Activated CD4-positive, alpha-beta T cell treated with anti-CD3 and anti-CD28 coated beads, Interleukin-2, amount 50 U/mL, for 48 hours (primary cell): ENCODE data around the gene MAPKAPK2.

ENCODE experiments used
- DNase-seq, 2 experiments: peaks; one replicate each; pipeline ENCODE4 v3.0.0-alpha.2; 2020

The MAPKAPK2 gene

DNA sequence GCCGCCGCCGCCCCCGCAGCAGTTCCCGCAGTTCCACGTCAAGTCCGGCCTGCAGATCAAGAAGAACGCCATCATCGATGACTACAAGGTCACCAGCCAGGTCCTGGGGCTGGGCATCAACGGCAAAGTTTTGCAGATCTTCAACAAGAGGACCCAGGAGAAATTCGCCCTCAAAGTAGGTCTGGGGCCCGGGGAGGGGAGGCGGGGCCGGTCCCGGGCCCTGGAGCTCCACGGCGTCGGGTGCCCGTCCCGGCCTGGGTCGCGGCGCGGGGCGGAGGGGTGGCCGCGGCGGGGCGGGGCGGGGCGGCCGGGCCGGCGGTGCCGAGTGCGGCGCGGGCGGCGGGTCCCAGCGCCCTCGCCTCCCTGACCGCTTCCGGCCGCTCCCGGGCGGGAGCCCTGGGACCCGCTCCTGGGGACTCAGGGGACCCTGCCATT lies 646 bp downstream of the MAPKAPK2 start:
- DNase-seq = peak; percentile 47 to 60

DNA sequence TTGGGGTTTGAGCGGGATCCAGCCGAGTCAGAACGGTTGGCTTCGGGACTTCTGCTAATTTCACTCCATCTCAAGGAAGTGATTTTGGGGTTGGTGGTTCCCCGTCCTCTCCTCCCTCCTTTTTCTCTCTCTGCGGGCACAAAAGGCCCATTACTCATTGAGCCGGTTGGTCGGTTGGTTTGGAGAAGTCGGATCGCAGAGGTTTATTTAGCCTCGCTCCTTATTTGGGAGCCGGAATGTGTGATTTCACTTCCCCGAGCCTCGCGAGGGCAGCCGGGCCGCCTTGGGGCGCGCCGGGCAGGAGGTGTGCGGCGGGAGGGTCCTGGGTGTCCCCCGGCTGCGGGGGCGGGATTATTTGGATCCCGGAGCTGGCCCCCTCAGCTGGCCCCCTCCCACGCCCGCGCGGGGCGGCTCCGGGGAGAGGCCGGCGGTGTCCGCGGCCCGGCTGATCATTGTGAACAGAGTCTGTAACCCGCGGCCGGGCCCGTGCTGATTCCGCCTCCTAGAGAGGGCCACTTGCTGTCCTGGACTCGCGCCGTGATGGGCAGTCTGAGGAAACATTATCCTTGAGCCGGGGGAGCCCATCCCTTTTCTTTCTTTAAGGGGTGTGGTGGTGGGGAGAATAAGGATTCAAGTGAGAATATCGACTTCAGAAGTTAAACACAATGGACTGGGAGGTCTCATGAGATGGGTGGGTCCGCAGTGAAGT lies 1.2 kb downstream of the MAPKAPK2 start:
- peak; percentile 48 to 61 for DNase-seq

- DNase-seq = no peak
These were observed 2.0 kb downstream of the MAPKAPK2 start for GRCh38 chr1:206686478-206687249.

DNA sequence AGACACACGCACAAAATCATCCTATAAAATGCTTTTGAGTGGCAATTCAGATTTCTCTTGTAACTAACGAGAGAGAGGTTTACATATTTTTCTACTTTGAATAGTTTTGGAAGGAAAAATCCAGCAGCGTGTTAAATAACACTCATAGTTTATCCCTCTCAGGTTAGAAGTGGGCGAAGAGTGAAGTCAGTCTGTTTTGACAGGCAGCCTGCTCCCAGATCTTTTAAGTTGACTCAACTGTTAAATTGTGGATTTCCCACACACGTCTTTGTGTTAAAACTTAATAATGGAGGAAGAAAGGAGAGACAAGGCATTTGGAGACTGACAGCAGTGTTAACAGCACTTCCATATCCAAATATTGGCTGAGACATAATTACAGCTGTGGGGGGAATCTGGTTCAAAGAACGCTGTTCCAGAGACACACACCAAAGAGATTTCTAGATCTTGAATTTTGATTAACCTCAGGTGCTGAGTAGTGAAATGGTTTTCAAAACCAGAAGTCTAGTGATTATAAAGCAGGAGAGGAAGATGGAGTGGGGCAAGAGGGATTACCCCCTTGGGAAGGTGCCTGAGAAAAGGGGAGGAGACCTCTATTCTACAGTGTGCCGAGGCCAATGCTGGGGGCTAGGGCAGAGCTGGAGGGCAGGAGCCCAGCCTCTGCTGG lies 2.7 kb downstream of the MAPKAPK2 start:
- no peak for DNase-seq

GRCh38 chr1:206687915-206688442 lies 3.3 kb downstream of the MAPKAPK2 start:
- DNase-seq = no peak

GRCh38 chr1:206690516-206690915 lies 5.8 kb downstream of the MAPKAPK2 start:
- no peak for DNase-seq

DNA sequence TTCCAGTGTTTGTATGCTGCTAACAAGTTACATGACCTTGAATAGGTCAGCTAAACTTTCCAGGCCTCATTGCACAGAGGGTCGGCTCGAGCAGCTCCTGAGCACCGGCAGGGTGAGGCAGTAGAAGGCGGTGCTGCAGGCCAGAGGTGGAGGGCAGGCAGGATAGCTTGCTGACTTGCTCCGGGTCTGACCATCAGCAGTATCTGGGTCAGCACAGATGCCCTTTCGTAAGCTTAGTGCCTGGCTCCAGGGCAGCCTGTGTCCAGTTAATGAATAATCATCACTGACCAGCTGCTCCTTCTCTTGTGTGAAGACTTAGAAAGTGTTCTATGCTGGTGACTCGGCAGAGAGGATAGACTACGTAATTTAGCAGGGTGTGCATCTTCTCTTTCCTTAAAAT lies 6.9 kb downstream of the MAPKAPK2 start:
- DNase-seq = no peak

DNA sequence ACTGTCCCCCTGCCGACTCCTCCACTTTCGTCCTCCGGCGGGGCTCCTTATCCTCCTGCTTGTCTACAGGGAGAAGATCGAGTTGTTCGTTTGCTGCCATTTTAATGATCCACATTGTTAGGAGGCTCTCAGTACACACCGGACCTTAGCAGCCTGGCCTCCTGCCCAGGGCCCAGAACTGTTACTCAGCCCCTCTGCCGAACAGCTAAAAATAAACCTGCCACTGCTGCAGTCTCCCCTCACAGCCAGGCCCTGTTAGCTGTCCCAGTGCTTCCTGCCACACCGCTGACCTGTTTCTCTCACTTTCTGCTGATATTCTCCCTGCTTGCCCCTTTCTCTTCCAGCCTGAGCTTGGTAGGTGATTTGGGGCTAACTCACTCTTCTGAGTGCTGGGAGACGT lies 8.3 kb downstream of the MAPKAPK2 start:
- DNase-seq = no peak

- no peak for DNase-seq
These were observed 8.9 kb downstream of the MAPKAPK2 start for GRCh38 chr1:206693592-206693991.

- DNase-seq = no peak
These were observed 9.7 kb downstream of the MAPKAPK2 start for GRCh38 chr1:206694171-206695124.

DNA sequence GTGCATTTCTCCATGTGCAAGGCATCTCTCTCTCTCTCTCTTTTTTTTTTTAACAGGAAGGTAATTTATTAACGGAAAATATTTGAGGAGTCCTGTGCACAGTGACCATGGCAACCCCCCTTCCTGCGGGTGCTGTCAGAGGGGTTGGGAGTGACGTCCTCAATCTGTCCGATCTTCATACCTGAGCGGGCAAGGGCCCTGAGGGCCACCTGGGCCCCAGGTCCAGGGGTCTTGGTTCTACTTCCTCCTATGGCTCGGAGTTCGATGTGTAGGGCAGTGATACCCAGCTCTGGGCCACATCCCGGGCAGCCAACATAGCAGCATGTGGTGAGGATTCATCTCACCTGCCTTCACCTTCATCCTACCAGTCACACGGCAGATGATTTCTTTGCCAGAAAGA lies 11.0 kb downstream of the MAPKAPK2 start:
- no peak for DNase-seq

DNA sequence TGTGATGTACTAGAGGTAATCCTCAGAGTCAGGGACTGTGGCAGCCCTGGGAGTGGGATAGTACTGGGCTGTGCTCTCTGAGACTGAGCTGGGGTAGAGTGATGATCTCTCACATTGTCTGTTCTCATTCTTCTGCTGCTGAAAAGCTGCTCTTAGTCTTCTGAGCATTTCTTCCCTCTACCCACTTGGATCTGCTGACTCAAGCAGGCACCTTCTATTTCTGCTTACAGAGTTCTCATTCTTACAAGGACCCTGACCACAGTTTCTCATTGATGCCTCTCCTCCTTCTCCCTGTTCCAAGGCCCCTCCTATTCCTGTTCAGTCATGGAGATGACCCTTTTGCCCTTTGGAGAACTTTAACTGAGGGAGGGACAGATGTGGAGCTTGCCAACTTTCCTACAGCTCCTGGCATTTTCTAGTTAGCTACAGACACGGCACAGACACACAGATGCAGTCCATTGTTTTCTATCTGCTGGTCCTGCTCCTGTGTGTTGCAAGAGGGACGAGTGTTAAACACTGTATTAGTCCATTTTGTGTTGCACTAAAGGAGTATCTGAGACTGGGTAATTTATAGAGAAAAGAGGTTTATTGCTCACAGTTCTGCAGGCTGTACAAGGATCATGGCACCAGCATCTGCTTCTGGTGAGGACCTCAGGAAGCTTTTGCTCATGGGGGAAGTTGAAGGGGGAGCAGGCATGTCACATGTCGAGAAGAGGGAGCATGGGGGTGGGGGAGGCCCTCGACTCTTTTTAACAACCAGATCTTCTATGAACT lies 12.3 kb downstream of the MAPKAPK2 start:
- DNase-seq = no peak

DNA sequence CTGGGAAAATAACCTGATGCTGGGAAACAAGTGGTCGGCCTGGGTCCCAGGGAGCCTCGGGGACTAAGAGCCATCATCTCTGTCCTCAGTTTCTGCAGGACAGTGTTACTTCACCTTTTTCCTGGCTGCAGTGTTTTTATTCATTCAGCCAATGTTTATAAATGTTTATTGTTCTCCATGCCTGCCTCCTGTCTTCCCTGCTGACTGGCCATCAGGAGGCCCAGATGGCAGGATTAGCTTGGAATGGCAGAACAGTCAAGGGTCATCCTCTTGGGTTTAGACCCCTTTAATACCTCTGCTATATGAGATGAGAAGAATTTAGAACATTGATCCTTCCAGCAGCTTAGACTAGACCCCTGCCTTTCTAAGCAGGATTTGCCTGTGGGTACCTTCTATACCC lies 13.3 kb downstream of the MAPKAPK2 start:
- DNase-seq = no peak

DNA sequence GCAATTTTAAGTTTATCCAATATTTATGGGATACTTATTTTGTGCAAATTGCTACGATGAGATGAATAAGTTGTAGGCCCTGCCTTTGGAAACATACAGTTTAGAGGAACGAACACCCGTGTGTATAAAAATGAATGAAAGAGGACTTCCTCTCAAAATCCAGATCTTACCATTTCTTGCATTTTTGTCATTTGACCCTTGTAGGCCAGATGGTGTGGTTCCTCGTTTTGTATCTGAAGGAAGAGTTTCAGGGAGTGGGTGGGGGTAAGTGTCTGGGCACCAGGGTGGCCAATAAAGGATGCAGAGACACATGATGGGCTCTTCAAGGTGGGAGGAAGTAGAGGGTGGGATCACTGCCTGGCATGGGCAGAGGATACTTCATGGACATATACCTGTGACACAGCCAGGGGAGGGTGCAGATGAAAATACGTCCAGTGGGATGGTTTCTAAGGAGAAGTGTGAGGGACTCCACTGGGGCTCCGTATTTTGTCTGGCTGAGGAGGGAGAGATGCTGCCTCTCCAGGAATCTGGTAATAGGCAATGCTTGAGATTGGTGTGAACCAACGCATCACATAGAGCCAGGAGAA lies 14.4 kb downstream of the MAPKAPK2 start:
- DNase-seq = no peak

- no peak for DNase-seq
These were observed 14.9 kb downstream of the MAPKAPK2 start for GRCh38 chr1:206699626-206700025.

DNA sequence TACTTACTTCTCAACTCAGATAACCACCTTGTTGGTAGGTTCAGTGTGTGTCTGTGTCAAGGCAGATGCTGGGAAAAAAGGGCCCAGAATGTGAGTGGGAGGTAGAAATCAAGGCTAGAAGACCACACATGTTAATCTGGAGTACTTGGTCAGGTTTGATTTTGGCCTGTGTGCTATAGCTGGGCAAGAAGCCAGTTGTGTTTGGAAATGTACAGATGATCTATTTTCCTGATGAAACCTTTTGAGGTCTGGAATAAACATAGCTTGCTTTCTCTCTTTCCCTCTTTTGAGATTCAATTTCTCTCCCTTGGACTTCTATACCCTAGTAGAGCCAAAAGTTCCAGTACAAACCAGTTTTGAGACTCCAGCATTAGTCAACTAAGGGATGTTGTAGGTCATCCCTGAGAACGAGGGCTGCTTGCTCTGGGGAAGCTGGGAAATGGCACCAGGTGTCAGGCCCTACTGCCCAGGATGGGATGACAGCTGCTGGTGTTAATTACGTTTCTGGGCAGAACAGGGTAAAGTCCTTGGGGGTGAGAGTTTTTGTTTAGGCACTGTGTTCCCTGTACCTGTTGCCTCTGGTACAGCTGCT lies 15.8 kb downstream of the MAPKAPK2 start:
- DNase-seq = no peak

GRCh38 chr1:206702260-206702659 lies 17.6 kb downstream of the MAPKAPK2 start:
- no peak for DNase-seq

- DNase-seq = no peak
These were observed 18.1 kb downstream of the MAPKAPK2 start for GRCh38 chr1:206702803-206703202.

DNA sequence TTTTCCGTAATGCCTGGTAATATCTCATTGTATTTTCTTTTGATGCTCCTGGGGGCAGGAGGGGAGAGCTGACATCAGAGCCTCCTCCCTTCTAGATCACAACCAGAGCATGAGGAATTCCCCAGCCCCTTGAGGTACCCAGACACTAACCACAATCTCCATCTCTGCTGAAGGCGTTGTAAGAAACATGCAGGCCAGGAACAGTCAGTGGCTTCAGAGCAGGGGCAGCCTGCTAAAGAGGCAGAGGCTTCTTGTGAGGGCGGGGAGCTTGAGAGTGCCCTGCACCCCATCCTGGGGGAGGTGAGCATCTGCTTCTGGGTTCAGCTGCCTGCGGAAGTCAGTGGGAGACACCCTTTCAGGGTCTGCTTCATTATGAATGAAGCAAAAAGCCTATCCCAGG lies 19.0 kb downstream of the MAPKAPK2 start:
- peak; percentile 56 to 66 for DNase-seq

DNA sequence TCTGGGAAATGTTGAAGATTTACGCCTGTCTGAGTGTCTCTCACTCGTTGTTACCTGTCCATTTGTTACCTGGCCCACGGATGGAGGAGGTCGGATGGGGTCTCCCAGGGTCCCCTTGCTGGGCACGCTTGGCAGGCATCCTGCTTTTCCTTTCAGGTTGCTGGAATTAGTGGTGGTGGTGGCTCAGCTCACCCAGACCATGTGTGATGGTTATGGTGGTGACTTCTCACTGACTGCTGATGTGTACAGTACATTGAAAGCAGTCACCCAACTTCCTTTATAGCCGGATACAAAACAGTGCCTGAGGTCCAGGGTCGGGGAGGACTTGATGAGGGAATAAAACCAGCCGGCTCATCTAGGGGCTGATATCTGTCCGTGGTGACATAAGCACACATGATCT lies 19.5 kb downstream of the MAPKAPK2 start:
- no peak for DNase-seq

DNA sequence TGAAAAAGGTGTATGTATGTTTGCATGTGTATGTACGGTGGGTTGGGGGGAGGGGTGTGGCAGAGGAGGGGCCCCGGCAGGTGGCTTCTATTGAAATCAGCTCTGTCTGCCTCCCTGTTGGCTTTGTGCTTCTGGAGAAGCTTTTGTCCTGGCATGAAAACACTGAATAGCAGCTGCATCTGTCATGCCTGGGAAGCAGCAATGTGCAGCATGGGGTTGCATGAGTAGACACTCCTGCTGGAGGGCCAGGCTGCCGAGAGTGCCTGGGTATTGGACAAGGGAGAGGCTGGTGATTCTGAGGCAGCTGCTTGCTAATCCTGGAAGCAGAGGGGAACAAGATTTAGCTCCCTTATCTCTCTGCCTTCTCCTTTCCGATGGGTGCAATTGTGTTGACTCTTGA lies 20.5 kb downstream of the MAPKAPK2 start:
- no peak for DNase-seq
